ENCODE measurements around the gene DCAF6.

- no peak for TF ChIP-seq EZH2 (IDR thresholded peaks at IDR 0.05)
- TF ChIP-seq POLR2AphosphoS5 (IDR thresholded peaks at IDR 0.05; ENCODE audit: borderline replicate concordance, low read depth, low read length) = no peak
These were observed 3.8 kb downstream of the DCAF6 start for GRCh38 chr1:167940264-167940663.

Measured in SK-N-MC (cell line).